Measurements from ENCODE around the gene ARF1.
A peak's percentile ranks its signal among the peaks of the same experiment; 100 is the strongest.

ARF1 gene

DNA sequence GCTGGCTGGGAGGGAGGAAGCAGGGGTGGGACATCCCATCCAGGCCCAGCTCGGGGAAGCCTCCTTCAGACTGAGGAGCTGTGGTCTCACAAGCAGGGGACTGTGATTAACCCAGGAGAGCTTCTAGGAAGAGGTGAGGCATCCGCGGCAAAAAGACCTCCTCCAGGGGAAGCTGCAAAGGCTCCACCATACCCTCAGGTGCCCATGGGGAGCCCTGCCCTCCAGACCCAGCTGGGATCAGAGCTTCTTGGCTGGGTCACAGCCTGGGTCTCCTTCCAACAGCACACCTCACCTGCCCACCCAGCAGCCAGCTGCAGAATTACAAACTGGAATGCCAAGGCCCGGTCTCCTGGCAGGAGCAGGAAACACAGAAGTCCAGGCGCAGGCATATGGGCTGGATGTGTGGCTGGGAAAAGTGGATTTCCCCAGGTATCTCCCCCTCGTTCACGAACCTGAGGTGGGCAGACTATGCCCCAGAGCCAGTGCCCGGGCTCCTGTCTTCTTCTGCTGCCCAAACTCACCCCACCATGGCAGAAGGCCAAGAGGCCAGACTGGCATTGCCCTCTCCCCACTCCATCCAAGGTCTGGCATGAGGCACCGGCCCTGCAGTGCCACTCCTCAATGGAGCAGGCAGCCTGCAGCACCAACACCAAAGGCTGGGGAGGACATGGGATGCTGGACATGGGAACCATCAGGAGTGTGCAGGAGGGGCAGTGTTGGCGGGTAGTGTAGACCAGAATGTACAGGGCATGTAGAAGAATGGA lies 15.4 kb upstream of the ARF1 start:
- H3K27ac ChIP-seq (ENCODE audit: extremely low read depth, low read depth, low read length) = no peak overlapping the region
- no peaks in the 10 kb centered on the region for H3K4me1 ChIP-seq (ENCODE audit: control insufficient read depth, insufficient read depth, low read length)
- TF ChIP-seq ZNF785 (tag by site-specific recombination; IDR thresholded peaks at IDR 0.05) (no peak), ZNF596 (tag by site-specific recombination; IDR thresholded peaks at IDR 0.05) (no peak), ZNF19 (tag by site-specific recombination; IDR thresholded peaks at IDR 0.05; ENCODE audit: low read depth) (no peak), ZNF311 (tag by site-specific recombination; IDR thresholded peaks at IDR 0.05; ENCODE audit: borderline replicate concordance) (no peak), ZBTB8A (tag by site-specific recombination; IDR thresholded peaks at IDR 0.05) (no peak), ZNF768 (tag by site-specific recombination; IDR thresholded peaks at IDR 0.05) (no peak), KLF8 (tag by site-specific recombination; IDR thresholded peaks at IDR 0.05) (no peak), KLF9 (tag by site-specific recombination; IDR thresholded peaks at IDR 0.05; ENCODE audit: low read depth) (no peak), ZNF544 (tag by site-specific recombination; IDR thresholded peaks at IDR 0.05) (no peak), ZNF585B (tag by site-specific recombination; IDR thresholded peaks at IDR 0.05) (no peak), ZNF76 (tag by site-specific recombination; IDR thresholded peaks at IDR 0.05; ENCODE audit: borderline replicate concordance, low read depth) (no peak), ZBTB17 (tag by site-specific recombination; IDR thresholded peaks at IDR 0.05) (no peak), ZNF391 (tag by site-specific recombination; IDR thresholded peaks at IDR 0.05; ENCODE audit: borderline replicate concordance, low read depth) (no peak), HOXA7 (CRISPR knock-in tag; IDR thresholded peaks at IDR 0.05; ENCODE audit: borderline replicate concordance) (no peak), ZFP69B (tag by site-specific recombination; IDR thresholded peaks at IDR 0.05) (no peak), YY2 (tag by site-specific recombination; IDR thresholded peaks at IDR 0.05) (no peak)
- TF ChIP-seq, protein P1, sequence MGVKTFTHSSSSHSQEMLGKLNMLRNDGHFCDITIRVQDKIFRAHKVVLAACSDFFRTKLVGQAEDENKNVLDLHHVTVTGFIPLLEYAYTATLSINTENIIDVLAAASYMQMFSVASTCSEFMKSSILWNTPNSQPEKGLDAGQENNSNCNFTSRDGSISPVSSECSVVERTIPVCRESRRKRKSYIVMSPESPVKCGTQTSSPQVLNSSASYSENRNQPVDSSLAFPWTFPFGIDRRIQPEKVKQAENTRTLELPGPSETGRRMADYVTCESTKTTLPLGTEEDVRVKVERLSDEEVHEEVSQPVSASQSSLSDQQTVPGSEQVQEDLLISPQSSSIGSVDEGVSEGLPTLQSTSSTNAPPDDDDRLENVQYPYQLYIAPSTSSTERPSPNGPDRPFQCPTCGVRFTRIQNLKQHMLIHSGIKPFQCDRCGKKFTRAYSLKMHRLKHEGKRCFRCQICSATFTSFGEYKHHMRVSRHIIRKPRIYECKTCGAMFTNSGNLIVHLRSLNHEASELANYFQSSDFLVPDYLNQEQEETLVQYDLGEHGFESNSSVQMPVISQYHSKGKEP (tag by site-specific recombination; IDR thresholded peaks at IDR 0.05) = no peak
- TF ChIP-seq, protein P2, sequence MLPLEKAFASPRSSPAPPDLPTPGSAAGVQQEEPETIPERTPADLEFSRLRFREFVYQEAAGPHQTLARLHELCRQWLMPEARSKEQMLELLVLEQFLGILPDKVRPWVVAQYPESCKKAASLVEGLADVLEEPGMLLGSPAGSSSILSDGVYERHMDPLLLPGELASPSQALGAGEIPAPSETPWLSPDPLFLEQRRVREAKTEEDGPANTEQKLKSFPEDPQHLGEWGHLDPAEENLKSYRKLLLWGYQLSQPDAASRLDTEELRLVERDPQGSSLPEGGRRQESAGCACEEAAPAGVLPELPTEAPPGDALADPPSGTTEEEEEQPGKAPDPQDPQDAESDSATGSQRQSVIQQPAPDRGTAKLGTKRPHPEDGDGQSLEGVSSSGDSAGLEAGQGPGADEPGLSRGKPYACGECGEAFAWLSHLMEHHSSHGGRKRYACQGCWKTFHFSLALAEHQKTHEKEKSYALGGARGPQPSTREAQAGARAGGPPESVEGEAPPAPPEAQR (tag by site-specific recombination; IDR thresholded peaks at IDR 0.05) = no peak
- TF ChIP-seq, protein P3, sequence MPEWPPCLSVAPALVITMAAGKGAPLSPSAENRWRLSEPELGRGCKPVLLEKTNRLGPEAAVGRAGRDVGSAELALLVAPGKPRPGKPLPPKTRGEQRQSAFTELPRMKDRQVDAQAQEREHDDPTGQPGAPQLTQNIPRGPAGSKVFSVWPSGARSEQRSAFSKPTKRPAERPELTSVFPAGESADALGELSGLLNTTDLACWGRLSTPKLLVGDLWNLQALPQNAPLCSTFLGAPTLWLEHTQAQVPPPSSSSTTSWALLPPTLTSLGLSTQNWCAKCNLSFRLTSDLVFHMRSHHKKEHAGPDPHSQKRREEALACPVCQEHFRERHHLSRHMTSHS (tag by site-specific recombination; IDR thresholded peaks at IDR 0.05) = no peak
- TF ChIP-seq, protein P4, sequence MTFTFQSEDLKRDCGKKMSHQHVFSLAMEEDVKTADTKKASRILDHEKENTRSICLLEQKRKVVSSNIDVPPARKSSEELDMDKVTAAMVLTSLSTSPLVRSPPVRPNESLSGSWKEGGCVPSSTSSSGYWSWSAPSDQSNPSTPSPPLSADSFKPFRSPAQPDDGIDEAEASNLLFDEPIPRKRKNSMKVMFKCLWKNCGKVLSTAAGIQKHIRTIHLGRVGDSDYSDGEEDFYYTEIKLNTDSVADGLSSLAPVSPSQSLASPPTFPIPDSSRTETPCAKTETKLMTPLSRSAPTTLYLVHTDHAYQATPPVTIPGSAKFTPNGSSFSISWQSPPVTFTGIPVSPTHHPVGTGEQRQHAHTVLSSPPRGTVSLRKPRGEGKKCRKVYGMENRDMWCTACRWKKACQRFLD (tag by site-specific recombination; IDR thresholded peaks at IDR 0.05) = no peak
- POLR2A ChIA-PET = no interaction called here
- no peak overlapping the region for H3K4me3 ChIP-seq (ENCODE audit: low read depth, low read length)
- CTCF ChIA-PET = interaction anchor here (0.6 to 0.7 kb wide), 3 partner anchors 11 to 1440 kb away, joined by 3 read pairs; partner anchors contain the start of gene GJC2
- no peaks in the 10 kb centered on the region for H3K36me3 ChIP-seq (ENCODE audit: control insufficient read depth in 2 of 2, insufficient read depth in 1 of 2, low read length in 2 of 2)
- no peaks in the 10 kb centered on the region for H3K9me3 ChIP-seq (ENCODE audit: control insufficient read depth, insufficient read depth, low read depth, low read length)

DNA sequence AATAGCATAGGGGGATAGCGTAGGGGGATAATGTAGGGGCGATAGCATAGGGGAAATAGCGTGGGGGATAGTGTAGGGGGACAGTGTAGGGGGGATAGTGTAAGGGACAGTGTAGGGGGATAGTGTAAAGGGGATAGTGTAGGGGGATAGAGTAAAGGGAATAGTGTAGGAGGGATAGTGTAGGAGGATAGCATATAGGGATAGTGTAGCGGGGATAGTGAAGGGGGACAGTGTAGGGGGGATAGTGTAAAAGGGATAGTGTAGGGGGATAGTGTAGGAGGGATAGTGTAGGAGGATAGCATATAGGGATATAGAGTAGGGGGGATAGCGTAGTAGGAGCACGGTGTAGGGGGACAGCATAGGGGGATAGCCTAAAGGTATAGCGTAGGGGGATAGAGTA lies 14.1 kb upstream of the ARF1 start:
- POLR2A ChIA-PET = no interaction called here
- Histone ChIP-seq H3K4me1 (ENCODE audit: control insufficient read depth, insufficient read depth, low read length) (no peaks in the 10 kb centered on the region), H3K4me3 (ENCODE audit: low read depth, low read length) (no peak overlapping the region), H3K9me3 (ENCODE audit: control insufficient read depth, insufficient read depth, low read depth, low read length) (no peaks in the 10 kb centered on the region), H3K36me3 (ENCODE audit: control insufficient read depth in 2 of 2, insufficient read depth in 1 of 2, low read length in 2 of 2) (no peaks in the 10 kb centered on the region), H3K27ac (ENCODE audit: extremely low read depth, low read depth, low read length) (no peak overlapping the region)
- CTCF ChIA-PET = no interaction called here
- TF ChIP-seq, protein P4 (tag by site-specific recombination; IDR thresholded peaks at IDR 0.05) = no peak
- TF ChIP-seq PRDM1 (tag by site-specific recombination; IDR thresholded peaks at IDR 0.05) = peak; percentile 28; the same call in 1 of the 2 replicates
- TF ChIP-seq ZNF776 (tag by site-specific recombination; IDR thresholded peaks at IDR 0.05; ENCODE audit: borderline replicate concordance) = no peak
- TF ChIP-seq, protein P5, sequence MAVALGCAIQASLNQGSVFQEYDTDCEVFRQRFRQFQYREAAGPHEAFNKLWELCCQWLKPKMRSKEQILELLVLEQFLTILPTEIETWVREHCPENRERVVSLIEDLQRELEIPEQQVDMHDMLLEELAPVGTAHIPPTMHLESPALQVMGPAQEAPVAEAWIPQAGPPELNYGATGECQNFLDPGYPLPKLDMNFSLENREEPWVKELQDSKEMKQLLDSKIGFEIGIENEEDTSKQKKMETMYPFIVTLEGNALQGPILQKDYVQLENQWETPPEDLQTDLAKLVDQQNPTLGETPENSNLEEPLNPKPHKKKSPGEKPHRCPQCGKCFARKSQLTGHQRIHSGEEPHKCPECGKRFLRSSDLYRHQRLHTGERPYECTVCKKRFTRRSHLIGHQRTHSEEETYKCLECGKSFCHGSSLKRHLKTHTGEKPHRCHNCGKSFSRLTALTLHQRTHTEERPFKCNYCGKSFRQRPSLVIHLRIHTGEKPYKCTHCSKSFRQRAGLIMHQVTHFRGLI (tag by site-specific recombination; IDR thresholded peaks at IDR 0.05) = no peak
- TF ChIP-seq ZNF561 (tag by site-specific recombination; IDR thresholded peaks at IDR 0.05; ENCODE audit: borderline replicate concordance) = no peak
- no peak for TF ChIP-seq ZNF292 (tag by site-specific recombination; IDR thresholded peaks at IDR 0.05; ENCODE audit: borderline replicate concordance, low read depth)
- no peak for TF ChIP-seq ZNF184 (tag by site-specific recombination; IDR thresholded peaks at IDR 0.05)
- no peak for TF ChIP-seq ZNF37A (tag by site-specific recombination; IDR thresholded peaks at IDR 0.05)
- no peak for TF ChIP-seq MZF1 (tag by site-specific recombination; IDR thresholded peaks at IDR 0.05; ENCODE audit: borderline replicate concordance)

All from HEK293 (cell line).